ENCODE data around the gene MALT1.

The MALT1 gene

GRCh38 chr18:58694221-58694620 is 23.0 kb downstream of the MALT1 start:
- FAIRE-seq (no peak), DNase-seq (ENCODE audit: insufficient read length) (no peak)
- TF ChIP-seq POLR2A (IDR thresholded peaks at IDR 0.05; ENCODE audit: low read depth, low read length): no peak

- DNase-seq (ENCODE audit: insufficient read length) (no peak), FAIRE-seq (no peak)
- TF ChIP-seq POLR2A (IDR thresholded peaks at IDR 0.05; ENCODE audit: low read depth, low read length): no peak
- no peak for TF ChIP-seq POLR2AphosphoS5 (IDR thresholded peaks at IDR 0.05; ENCODE audit: low read depth, low read length)
- no peak for TF ChIP-seq TAF1 (IDR thresholded peaks at IDR 0.05; ENCODE audit: borderline replicate concordance, low read depth, low read length)
Measured at GRCh38 chr18:58694720-58695468, 23.6 kb downstream of the MALT1 start.

GRCh38 chr18:58695772-58696171 is 24.5 kb downstream of the MALT1 start:
- TF ChIP-seq POLR2AphosphoS5 (IDR thresholded peaks at IDR 0.05; ENCODE audit: low read depth, low read length) (no peak), TAF1 (IDR thresholded peaks at IDR 0.05; ENCODE audit: borderline replicate concordance, low read depth, low read length) (no peak), POLR2A (IDR thresholded peaks at IDR 0.05; ENCODE audit: low read depth, low read length) (no peak)
- FAIRE-seq (no peak), DNase-seq (ENCODE audit: insufficient read length) (no peak)

GRCh38 chr18:58697146-58697545 is 25.9 kb downstream of the MALT1 start:
- DNase-seq (ENCODE audit: insufficient read length) (no peak), FAIRE-seq (no peak)
- TF ChIP-seq POLR2A (IDR thresholded peaks at IDR 0.05; ENCODE audit: low read depth, low read length): no peak
- no peak for TF ChIP-seq POLR2AphosphoS5 (IDR thresholded peaks at IDR 0.05; ENCODE audit: low read depth, low read length)
- no peak for TF ChIP-seq TAF1 (IDR thresholded peaks at IDR 0.05; ENCODE audit: borderline replicate concordance, low read depth, low read length)

GRCh38 chr18:58698701-58699193 is 27.5 kb downstream of the MALT1 start:
- TF ChIP-seq POLR2A (IDR thresholded peaks at IDR 0.05; ENCODE audit: low read depth, low read length): no peak
- no peak for TF ChIP-seq TAF1 (IDR thresholded peaks at IDR 0.05; ENCODE audit: borderline replicate concordance, low read depth, low read length)
- no peak for TF ChIP-seq POLR2AphosphoS5 (IDR thresholded peaks at IDR 0.05; ENCODE audit: low read depth, low read length)
- no peak for DNase-seq (ENCODE audit: insufficient read length)
- FAIRE-seq: no peak

- FAIRE-seq (no peak), DNase-seq (ENCODE audit: insufficient read length) (no peak)
- TF ChIP-seq POLR2AphosphoS5 (IDR thresholded peaks at IDR 0.05; ENCODE audit: low read depth, low read length) (no peak; the same call in 1 of the 2 replicates), POLR2A (IDR thresholded peaks at IDR 0.05; ENCODE audit: low read depth, low read length) (no peak), TAF1 (IDR thresholded peaks at IDR 0.05; ENCODE audit: borderline replicate concordance, low read depth, low read length) (no peak)
Measured at GRCh38 chr18:58699551-58699950, 28.3 kb downstream of the MALT1 start.

- FAIRE-seq (no peak), DNase-seq (ENCODE audit: insufficient read length) (no peak)
- TF ChIP-seq POLR2A (IDR thresholded peaks at IDR 0.05; ENCODE audit: low read depth, low read length) (no peak), TAF1 (IDR thresholded peaks at IDR 0.05; ENCODE audit: borderline replicate concordance, low read depth, low read length) (no peak)
Measured at GRCh38 chr18:58700209-58700608, 28.9 kb downstream of the MALT1 start.

GRCh38 chr18:58712930-58713329 is 41.7 kb downstream of the MALT1 start:
- no peak for FAIRE-seq
- TF ChIP-seq POLR2AphosphoS5 (IDR thresholded peaks at IDR 0.05; ENCODE audit: low read depth, low read length) (no peak), POLR2A (IDR thresholded peaks at IDR 0.05; ENCODE audit: low read depth, low read length) (no peak), TAF1 (IDR thresholded peaks at IDR 0.05; ENCODE audit: borderline replicate concordance, low read depth, low read length) (no peak)
- no peak for DNase-seq (ENCODE audit: insufficient read length)

GRCh38 chr18:58714259-58714658 is 43.0 kb downstream of the MALT1 start:
- no peak for DNase-seq (ENCODE audit: insufficient read length)
- FAIRE-seq: peak; percentile 57
- no peak for TF ChIP-seq TAF1 (IDR thresholded peaks at IDR 0.05; ENCODE audit: borderline replicate concordance, low read depth, low read length)
- no peak for TF ChIP-seq POLR2AphosphoS5 (IDR thresholded peaks at IDR 0.05; ENCODE audit: low read depth, low read length)
- TF ChIP-seq POLR2A (IDR thresholded peaks at IDR 0.05; ENCODE audit: low read depth, low read length): no peak

GRCh38 chr18:58714821-58715220 is 43.6 kb downstream of the MALT1 start:
- peak; percentile 76 for FAIRE-seq
- no peak for DNase-seq (ENCODE audit: insufficient read length)
- TF ChIP-seq TAF1 (IDR thresholded peaks at IDR 0.05; ENCODE audit: borderline replicate concordance, low read depth, low read length): no peak
- no peak for TF ChIP-seq POLR2AphosphoS5 (IDR thresholded peaks at IDR 0.05; ENCODE audit: low read depth, low read length)
- no peak for TF ChIP-seq POLR2A (IDR thresholded peaks at IDR 0.05; ENCODE audit: low read depth, low read length)

- FAIRE-seq (peak; percentile 5), DNase-seq (ENCODE audit: insufficient read length) (no peak)
- TF ChIP-seq POLR2A (IDR thresholded peaks at IDR 0.05; ENCODE audit: low read depth, low read length): no peak
- no peak for TF ChIP-seq POLR2AphosphoS5 (IDR thresholded peaks at IDR 0.05; ENCODE audit: low read depth, low read length)
- TF ChIP-seq TAF1 (IDR thresholded peaks at IDR 0.05; ENCODE audit: borderline replicate concordance, low read depth, low read length): no peak
Measured at GRCh38 chr18:58715540-58715939, 44.3 kb downstream of the MALT1 start.

GRCh38 chr18:58716060-58716756 is 44.9 kb downstream of the MALT1 start:
- TF ChIP-seq POLR2A (IDR thresholded peaks at IDR 0.05; ENCODE audit: low read depth, low read length) (no peak), TAF1 (IDR thresholded peaks at IDR 0.05; ENCODE audit: borderline replicate concordance, low read depth, low read length) (no peak), POLR2AphosphoS5 (IDR thresholded peaks at IDR 0.05; ENCODE audit: low read depth, low read length) (no peak)
- DNase-seq (ENCODE audit: insufficient read length) (no peak), FAIRE-seq (peak; percentile 71)

All from GM12892 (cell line).